ENCODE results near the gene PTPN14. TPM values are rescaled to one million over a fixed set of nuclear protein-coding genes. Genes with fewer than 3 reads are reported as not detected.

Gene PTPN14
- total RNA-seq, 6 experiments from 2014 or later, result 1.6 to 4.6 (median 2.1) TPM

GRCh38 chr1:214587165-214587564 is 35.8 kb upstream of the PTPN14 start:
- WGBS (ENCODE audit: insufficient coverage, low coverage, low lambda C conversion rate, missing lambda C conversion rate), result 69% methylated on average over 5 of the region's 5 CpGs
- Histone ChIP-seq H3K4me1 (no peaks in the 10 kb centered on the region), H3K36me3 (no peaks in the 10 kb centered on the region), H3K27me3 (no peaks in the 10 kb centered on the region), H3K4me3 (no peak overlapping the region), H3K9me3 (no peaks in the 10 kb centered on the region), H3K27ac (no peak overlapping the region)
- intact Hi-C loops (cut with DNase I), result no loop called here
- TF ChIP-seq POLR2A (IDR thresholded peaks at IDR 0.05) (no peak), CTCF (IDR thresholded peaks at IDR 0.05) (no peak)
- ATAC-seq (no peak), DNase-seq (no peak)

- Histone ChIP-seq H3K9me3 (no peaks in the 10 kb centered on the region), H3K4me3 (no peak overlapping the region), H3K4me1 (no peaks in the 10 kb centered on the region), H3K36me3 (no peaks in the 10 kb centered on the region), H3K27ac (no peak overlapping the region), H3K27me3 (no peaks in the 10 kb centered on the region)
- WGBS (ENCODE audit: insufficient coverage, low coverage, low lambda C conversion rate, missing lambda C conversion rate), result 75% methylated on average over 3 of the region's 3 CpGs
- TF ChIP-seq CTCF (IDR thresholded peaks at IDR 0.05), result no peak
- TF ChIP-seq POLR2A (IDR thresholded peaks at IDR 0.05), result no peak
- ATAC-seq (no peak), DNase-seq (no peak)
- intact Hi-C loops (cut with DNase I), result no loop called here
Measured at GRCh38 chr1:214586621-214587020, 35.2 kb upstream of the PTPN14 start.

GRCh38 chr1:214584805-214585766 is 33.7 kb upstream of the PTPN14 start:
- H3K9me3 ChIP-seq, result no peaks in the 10 kb centered on the region
- no peak for TF ChIP-seq POLR2A (IDR thresholded peaks at IDR 0.05)
- TF ChIP-seq CTCF (IDR thresholded peaks at IDR 0.05), result peak; percentile 46 to 62 (median 58)
- no peaks in the 10 kb centered on the region for H3K27me3 ChIP-seq
- peak; percentile 46 to 92 (median 54) for ATAC-seq
- no peaks in the 10 kb centered on the region for H3K36me3 ChIP-seq
- 29% methylated on average over 1 of the region's 1 CpG for WGBS (ENCODE audit: insufficient coverage, low coverage, low lambda C conversion rate, missing lambda C conversion rate)
- no peak overlapping the region for H3K27ac ChIP-seq
- intact Hi-C loops (cut with DNase I), result no loop called here
- H3K4me1 ChIP-seq, result no peaks in the 10 kb centered on the region
- H3K4me3 ChIP-seq, result no peak overlapping the region
- no peak for DNase-seq

- no peak for TF ChIP-seq CTCF (IDR thresholded peaks at IDR 0.05)
- TF ChIP-seq POLR2A (IDR thresholded peaks at IDR 0.05), result no peak
- 57% methylated on average over 6 of the region's 7 CpGs for WGBS (ENCODE audit: insufficient coverage, low coverage, low lambda C conversion rate, missing lambda C conversion rate)
- intact Hi-C loops (cut with DNase I), result no loop called here
- Histone ChIP-seq H3K27ac (no peak overlapping the region), H3K4me3 (no peak overlapping the region), H3K36me3 (no peaks in the 10 kb centered on the region), H3K27me3 (no peaks in the 10 kb centered on the region), H3K9me3 (no peaks in the 10 kb centered on the region), H3K4me1 (no peaks in the 10 kb centered on the region)
- ATAC-seq (no peak), DNase-seq (no peak)
Measured at GRCh38 chr1:214583824-214584554, 32.6 kb upstream of the PTPN14 start.
